Measurements from ENCODE around the gene ADGRE1.
"Not testable (repeated sequence)": the region's sequence is repeated elsewhere in the genome, so short reads cannot be mapped to it uniquely, and the experiment has no call there.

The ADGRE1 gene

GRCh38 chr19:6865849-6866248, 21.5 kb upstream of the ADGRE1 start:
- Mint-ChIP-seq H3K27ac (no peak overlapping the region), H3K36me3 (no peaks in the 10 kb centered on the region), H3K4me3 (no peak overlapping the region)

GRCh38 chr19:6866741-6867151, 20.6 kb upstream of the ADGRE1 start:
- peaks cover 5 to 18% of the 10 kb centered on the region in 2 donors for H3K4me1 Mint-ChIP-seq
- DNase-seq: no peak
- ATAC-seq (replicated peaks): no peak
- no peaks in the 10 kb centered on the region for H3K36me3 Mint-ChIP-seq
- no peaks in the 10 kb centered on the region for H3K9me3 Mint-ChIP-seq
- no peaks in the 10 kb centered on the region for H3K27me3 Mint-ChIP-seq
- no peak overlapping the region for H3K27ac Mint-ChIP-seq
- no peak overlapping the region for H3K4me3 Mint-ChIP-seq

More at GRCh38 chr19:6865849-6866248, 21.5 kb upstream of the ADGRE1 start:
- DNase-seq (no peak), ATAC-seq (replicated peaks) (no peak)
- Mint-ChIP-seq H3K4me1 (peaks cover 6 to 21% of the 10 kb centered on the region in 2 donors), H3K9me3 (no peaks in the 10 kb centered on the region), H3K27me3 (no peaks in the 10 kb centered on the region)

DNA sequence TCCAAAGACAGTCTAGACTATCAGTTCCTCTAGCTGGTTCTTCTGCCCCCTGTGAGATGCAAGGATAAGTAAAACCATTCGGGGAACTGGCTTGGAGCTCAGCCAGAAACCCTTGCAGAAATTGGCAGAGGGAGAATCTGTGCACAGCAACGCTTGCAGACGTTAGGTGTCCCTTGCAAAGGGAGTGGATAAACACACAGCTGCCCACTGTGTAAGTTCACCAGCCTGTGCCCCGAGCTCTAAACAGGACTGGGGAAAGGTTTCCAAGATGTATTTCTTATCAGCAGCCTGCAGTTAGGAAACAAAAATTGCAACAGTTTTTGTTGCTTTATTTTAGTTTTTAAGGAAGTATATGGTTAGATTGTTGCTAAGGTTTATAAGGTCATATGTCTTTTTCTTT, 19.0 kb upstream of the ADGRE1 start:
- Mint-ChIP-seq H3K27me3 (peaks cover 0 to 3% of the 10 kb centered on the region in 2 donors), H3K4me3 (no peak overlapping the region), H3K36me3 (peaks cover 0 to 3% of the 10 kb centered on the region in 2 donors), H3K9me3 (no peaks in the 10 kb centered on the region), H3K4me1 (peaks cover 0 to 6% of the 10 kb centered on the region in 2 donors), H3K27ac (no peak overlapping the region)
- ATAC-seq (replicated peaks): no peak
- DNase-seq: no peak

- H3K9me3 Mint-ChIP-seq; H3K4me3 Mint-ChIP-seq; H3K36me3 Mint-ChIP-seq; H3K27ac Mint-ChIP-seq; ATAC-seq (replicated peaks); DNase-seq; H3K4me1 Mint-ChIP-seq; H3K27me3 Mint-ChIP-seq: not testable (repeated sequence)
Observed at GRCh38 chr19:6869151-6869882, 18.1 kb upstream of the ADGRE1 start.

DNA sequence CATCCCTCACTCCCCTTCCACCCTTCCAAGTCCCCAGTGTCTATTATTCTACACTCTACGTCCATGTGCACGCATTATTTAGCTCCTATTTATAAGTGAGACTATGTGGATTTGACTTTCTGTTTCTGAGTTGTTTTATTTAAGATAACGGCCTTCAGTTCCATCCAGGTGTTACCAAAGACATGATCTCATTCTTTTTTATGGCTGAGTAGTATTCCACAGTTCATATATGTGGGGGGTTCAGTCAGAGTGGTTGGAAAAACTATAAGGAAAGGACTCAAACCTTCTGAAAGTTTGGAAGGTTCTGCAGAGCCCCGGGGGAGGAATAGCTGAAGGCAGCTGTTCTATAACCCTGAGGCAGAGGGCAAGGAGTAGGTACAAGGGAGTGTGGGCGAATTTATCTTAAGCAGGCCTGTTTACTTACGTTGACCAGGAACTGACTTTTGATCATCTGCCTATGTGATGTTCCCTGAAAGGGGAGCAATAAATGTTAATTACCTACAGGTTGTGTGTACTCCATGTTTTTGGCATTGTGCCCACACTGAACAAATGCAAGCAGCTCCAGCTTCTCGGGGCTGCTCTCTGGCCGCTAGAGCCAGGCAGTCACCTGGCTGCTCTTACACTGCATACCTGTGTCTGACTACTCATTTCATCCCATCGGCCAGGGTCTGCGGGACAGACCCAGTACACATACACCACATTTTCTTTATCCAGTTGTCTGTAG, 13.5 kb upstream of the ADGRE1 start:
- peaks cover 24 to 31% of the 10 kb centered on the region in 2 donors for H3K27me3 Mint-ChIP-seq
- H3K27ac Mint-ChIP-seq: no peak overlapping the region
- ATAC-seq (replicated peaks) (no peak), DNase-seq (no peak)
- H3K36me3 Mint-ChIP-seq: peaks cover 0 to 3% of the 10 kb centered on the region in 2 donors
- H3K9me3 Mint-ChIP-seq: peaks cover 0 to 1% of the 10 kb centered on the region in 2 donors
- no peaks in the 10 kb centered on the region for H3K4me1 Mint-ChIP-seq
- no peak overlapping the region for H3K4me3 Mint-ChIP-seq

DNA sequence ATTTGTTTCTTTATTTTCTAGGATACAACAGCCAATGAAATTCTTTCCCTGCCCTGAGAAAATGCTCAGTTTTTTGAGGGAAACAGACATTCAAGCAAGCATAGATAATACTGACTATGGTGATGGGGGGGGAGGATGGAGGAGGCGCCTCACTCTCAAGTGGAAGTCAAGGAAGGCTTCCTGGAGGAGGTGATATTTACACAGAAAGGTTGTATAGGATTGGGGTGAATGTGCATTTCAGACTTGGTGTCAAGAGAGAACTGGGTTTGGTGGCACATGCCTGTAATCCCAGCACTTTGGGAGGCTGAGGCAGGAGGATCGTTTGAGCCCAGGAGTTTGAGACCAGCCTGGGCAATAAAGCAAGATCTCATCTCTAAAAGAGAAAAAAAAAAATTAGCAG, 12.2 kb upstream of the ADGRE1 start:
- ATAC-seq (replicated peaks) (no peak), DNase-seq (no peak)
- no peak overlapping the region for H3K4me3 Mint-ChIP-seq
- H3K4me1 Mint-ChIP-seq: no peaks in the 10 kb centered on the region
- H3K9me3 Mint-ChIP-seq: peaks cover 1 to 5% of the 10 kb centered on the region in 2 donors
- H3K36me3 Mint-ChIP-seq: peaks cover 0 to 4% of the 10 kb centered on the region in 2 donors
- peaks cover 32 to 39% of the 10 kb centered on the region in 2 donors for H3K27me3 Mint-ChIP-seq
- no peak overlapping the region for H3K27ac Mint-ChIP-seq

GRCh38 chr19:6876748-6877147, 10.6 kb upstream of the ADGRE1 start:
- Mint-ChIP-seq H3K4me1 (no peaks in the 10 kb centered on the region), H3K36me3 (peaks cover 0 to 4% of the 10 kb centered on the region in 2 donors), H3K4me3 (no peak overlapping the region), H3K27ac (no peak overlapping the region), H3K9me3 (peaks cover 1 to 5% of the 10 kb centered on the region in 2 donors), H3K27me3 (peaks cover 33 to 48% of the 10 kb centered on the region in 2 donors)
- ATAC-seq (replicated peaks) (no peak), DNase-seq (no peak)

DNA sequence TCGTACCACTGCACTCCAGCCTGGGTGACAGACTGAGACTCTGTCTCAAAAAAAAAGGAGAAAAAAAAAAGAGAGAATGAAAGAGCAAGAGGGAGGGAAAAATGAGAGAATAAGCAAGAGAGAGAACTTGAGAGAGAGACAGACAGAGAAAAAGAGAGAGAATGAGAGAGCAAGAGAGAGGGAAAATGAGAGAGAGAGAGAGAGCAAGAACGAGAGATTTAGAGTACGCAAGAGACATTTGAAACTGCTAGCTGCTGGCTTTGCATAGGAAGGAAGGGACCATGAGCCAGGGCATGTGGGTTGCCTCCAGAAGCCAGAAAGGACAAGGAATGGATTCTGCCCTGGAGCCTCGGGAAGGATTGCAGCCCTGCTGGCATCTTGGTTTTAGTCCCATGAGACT, 9.6 kb upstream of the ADGRE1 start:
- H3K27me3 Mint-ChIP-seq: peaks cover 33 to 48% of the 10 kb centered on the region in 2 donors
- H3K4me1 Mint-ChIP-seq: no peaks in the 10 kb centered on the region
- peaks cover 1 to 5% of the 10 kb centered on the region in 2 donors for H3K9me3 Mint-ChIP-seq
- no peak for ATAC-seq (replicated peaks)
- no peak overlapping the region for H3K4me3 Mint-ChIP-seq
- no peak overlapping the region for H3K27ac Mint-ChIP-seq
- H3K36me3 Mint-ChIP-seq: peaks cover 0 to 1% of the 10 kb centered on the region in 2 donors
- DNase-seq: no peak

GRCh38 chr19:6886277-6886897, 992 bp upstream of the ADGRE1 start:
- DNase-seq (no peak), ATAC-seq (replicated peaks) (no peak)
- Mint-ChIP-seq H3K4me1 (peaks cover 0 to 2% of the 10 kb centered on the region in 2 donors), H3K9me3 (peaks cover 11% of the 10 kb centered on the region in 2 donors), H3K36me3 (peaks cover 5 to 6% of the 10 kb centered on the region in 2 donors), H3K27ac (no peak overlapping the region), H3K27me3 (peaks cover 16 to 19% of the 10 kb centered on the region in 2 donors), H3K4me3 (no peak overlapping the region)

- ATAC-seq (replicated peaks): no peak
- Mint-ChIP-seq H3K9me3 (peaks cover 11 to 14% of the 10 kb centered on the region in 2 donors), H3K36me3 (peaks cover 5 to 6% of the 10 kb centered on the region in 2 donors), H3K27ac (no peak overlapping the region), H3K4me3 (no peak overlapping the region), H3K27me3 (peaks cover 16 to 19% of the 10 kb centered on the region in 2 donors), H3K4me1 (peaks cover 12 to 13% of the 10 kb centered on the region in 2 donors)
- no peak for DNase-seq
Observed at GRCh38 chr19:6888967-6889366, 1.6 kb downstream of the ADGRE1 start.

GRCh38 chr19:6890401-6890913, 3.1 kb downstream of the ADGRE1 start:
- Mint-ChIP-seq H3K9me3 (peaks cover 11 to 20% of the 10 kb centered on the region in 2 donors), H3K4me3 (no peak overlapping the region)
- no peak for DNase-seq

DNA sequence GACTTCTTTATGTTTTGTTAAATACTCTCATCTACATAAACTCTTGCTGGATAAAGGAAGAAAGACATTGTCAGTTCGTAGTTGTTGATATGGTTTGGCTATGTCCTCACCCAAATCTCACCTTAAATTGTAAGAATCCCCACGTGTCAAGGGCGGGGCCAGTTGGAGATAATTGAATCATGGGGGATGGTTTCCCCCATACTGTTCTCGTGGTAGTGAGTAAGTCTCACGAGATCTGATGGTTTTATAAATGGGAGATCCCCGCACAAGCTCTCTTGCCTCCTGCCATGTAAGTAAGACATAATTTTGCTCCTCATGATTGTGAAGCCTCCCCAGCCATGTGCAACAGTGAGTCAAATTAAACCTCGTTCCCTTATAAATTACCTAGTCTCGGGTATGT, 3.6 kb downstream of the ADGRE1 start:
- Mint-ChIP-seq H3K9me3 (peaks cover 11 to 21% of the 10 kb centered on the region in 2 donors), H3K36me3 (peaks cover 5 to 6% of the 10 kb centered on the region in 2 donors), H3K4me3 (no peak overlapping the region), H3K27ac (no peak overlapping the region), H3K4me1 (peaks cover 12 to 13% of the 10 kb centered on the region in 2 donors), H3K27me3 (peaks cover 16 to 22% of the 10 kb centered on the region in 2 donors)
- DNase-seq: no peak
- no peak for ATAC-seq (replicated peaks)

More at GRCh38 chr19:6890401-6890913, 3.1 kb downstream of the ADGRE1 start:
- no peak for ATAC-seq (replicated peaks)
- H3K27me3 Mint-ChIP-seq: peaks cover 16 to 19% of the 10 kb centered on the region in 2 donors
- peaks cover 5 to 6% of the 10 kb centered on the region in 2 donors for H3K36me3 Mint-ChIP-seq
- no peak overlapping the region for H3K27ac Mint-ChIP-seq
- H3K4me1 Mint-ChIP-seq: peaks cover 12 to 13% of the 10 kb centered on the region in 2 donors

GRCh38 chr19:6891761-6892385, 4.5 kb downstream of the ADGRE1 start:
- Mint-ChIP-seq H3K27ac (peak overlapping the region; percentile 2), H3K4me3 (peak overlapping the region in 1 of 2 donors; percentile 23), H3K9me3 (peaks cover 11 to 21% of the 10 kb centered on the region in 2 donors), H3K36me3 (peaks cover 5 to 6% of the 10 kb centered on the region in 2 donors), H3K27me3 (peaks cover 19 to 21% of the 10 kb centered on the region in 2 donors), H3K4me1 (peaks cover 12% of the 10 kb centered on the region in 2 donors)
- no peak for DNase-seq
- ATAC-seq (replicated peaks): peak; percentile 59 to 68

DNA sequence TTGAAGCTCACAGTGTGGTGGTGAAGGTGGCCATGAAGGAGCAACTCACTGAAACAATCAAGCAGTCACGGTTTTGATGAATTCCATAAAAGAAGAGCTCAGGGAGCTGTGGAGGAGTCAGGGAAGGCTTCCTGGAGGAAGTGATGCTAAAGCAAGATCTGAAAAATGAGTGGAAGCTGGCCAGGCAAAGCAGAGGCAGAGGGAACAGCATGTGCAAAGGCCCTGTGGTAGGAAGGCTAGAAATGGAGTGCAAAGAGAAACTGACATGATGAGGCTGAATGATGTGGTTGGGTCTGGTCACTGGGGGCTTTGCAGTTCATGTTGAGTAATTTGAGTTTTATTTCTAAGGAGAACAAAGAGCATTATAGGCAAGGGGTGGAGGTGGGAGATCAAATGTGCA, 6.9 kb downstream of the ADGRE1 start:
- no peak for DNase-seq
- H3K27ac Mint-ChIP-seq: no peak overlapping the region
- peaks cover 12% of the 10 kb centered on the region in 2 donors for H3K4me1 Mint-ChIP-seq
- peaks cover 5 to 6% of the 10 kb centered on the region in 2 donors for H3K27me3 Mint-ChIP-seq
- H3K9me3 Mint-ChIP-seq: peaks cover 3 to 14% of the 10 kb centered on the region in 2 donors
- no peak for ATAC-seq (replicated peaks)
- H3K36me3 Mint-ChIP-seq: peaks cover 0 to 2% of the 10 kb centered on the region in 2 donors
- no peak overlapping the region for H3K4me3 Mint-ChIP-seq
